ENCODE data around the gene SLC16A9.

DNA sequence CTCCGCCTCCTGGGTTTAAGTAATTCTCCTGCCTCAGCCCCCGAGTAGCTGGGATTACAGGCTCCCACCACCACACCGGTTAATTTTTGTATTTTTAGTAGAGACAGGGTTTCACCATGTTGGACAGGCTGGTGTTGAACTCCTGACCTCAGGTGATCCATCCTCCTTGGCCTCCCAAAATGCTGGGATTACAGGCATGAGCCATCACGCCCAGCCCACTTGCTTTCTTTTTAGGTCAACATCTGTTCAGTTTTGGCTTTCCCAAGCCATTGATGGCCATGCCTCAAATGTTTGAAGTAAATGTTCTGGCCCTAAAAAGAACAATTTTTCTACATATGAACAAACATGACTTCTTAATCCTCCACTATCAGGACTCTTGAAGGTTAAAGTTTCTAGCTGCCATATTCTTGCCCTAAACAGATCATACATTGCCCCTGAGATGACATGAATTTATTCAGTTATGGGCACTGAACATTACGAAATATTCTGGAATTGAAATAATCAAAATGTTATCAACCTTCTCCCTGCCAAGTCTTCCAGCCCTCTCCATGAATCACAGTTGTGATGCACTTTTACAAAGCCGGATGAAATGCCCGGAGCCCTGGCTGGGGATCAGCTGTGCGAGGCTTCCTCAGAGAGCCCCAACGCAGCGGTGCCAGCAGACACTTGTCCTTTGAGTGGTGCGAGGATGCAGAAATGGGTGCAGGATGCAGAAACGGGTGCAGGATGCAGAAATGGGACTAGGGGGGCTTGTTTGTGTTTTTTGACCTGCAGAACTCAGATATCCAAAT, 40.7 kb upstream of the SLC16A9 start:
- TF ChIP-seq, protein P1, sequence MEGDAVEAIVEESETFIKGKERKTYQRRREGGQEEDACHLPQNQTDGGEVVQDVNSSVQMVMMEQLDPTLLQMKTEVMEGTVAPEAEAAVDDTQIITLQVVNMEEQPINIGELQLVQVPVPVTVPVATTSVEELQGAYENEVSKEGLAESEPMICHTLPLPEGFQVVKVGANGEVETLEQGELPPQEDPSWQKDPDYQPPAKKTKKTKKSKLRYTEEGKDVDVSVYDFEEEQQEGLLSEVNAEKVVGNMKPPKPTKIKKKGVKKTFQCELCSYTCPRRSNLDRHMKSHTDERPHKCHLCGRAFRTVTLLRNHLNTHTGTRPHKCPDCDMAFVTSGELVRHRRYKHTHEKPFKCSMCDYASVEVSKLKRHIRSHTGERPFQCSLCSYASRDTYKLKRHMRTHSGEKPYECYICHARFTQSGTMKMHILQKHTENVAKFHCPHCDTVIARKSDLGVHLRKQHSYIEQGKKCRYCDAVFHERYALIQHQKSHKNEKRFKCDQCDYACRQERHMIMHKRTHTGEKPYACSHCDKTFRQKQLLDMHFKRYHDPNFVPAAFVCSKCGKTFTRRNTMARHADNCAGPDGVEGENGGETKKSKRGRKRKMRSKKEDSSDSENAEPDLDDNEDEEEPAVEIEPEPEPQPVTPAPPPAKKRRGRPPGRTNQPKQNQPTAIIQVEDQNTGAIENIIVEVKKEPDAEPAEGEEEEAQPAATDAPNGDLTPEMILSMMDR (IDR thresholded peaks at IDR 0.05; ENCODE audit: low read length) = no peak
- no peak for TF ChIP-seq EZH2 (IDR thresholded peaks at IDR 0.05; ENCODE audit: borderline replicate concordance, low read length)
